ENCODE measurements around the gene SMARCA5.

The SMARCA5 gene

GRCh38 chr4:143538979-143539669 lies 25.6 kb downstream of the SMARCA5 start:
- DNase-seq, result no peak

- no peak for DNase-seq
These were observed 26.1 kb downstream of the SMARCA5 start for GRCh38 chr4:143539670-143540023.

GRCh38 chr4:143549928-143550327 lies 36.4 kb downstream of the SMARCA5 start:
- DNase-seq, result no peak

- no peak for DNase-seq
These were observed 41.5 kb downstream of the SMARCA5 start for GRCh38 chr4:143554728-143555597.

- DNase-seq, result no peak
These were observed 42.2 kb downstream of the SMARCA5 start for GRCh38 chr4:143555676-143556075.

GRCh38 chr4:143558286-143558685 lies 44.8 kb downstream of the SMARCA5 start:
- DNase-seq, result no peak

- DNase-seq, result peak; percentile 34
These were observed 45.6 kb downstream of the SMARCA5 start for GRCh38 chr4:143558823-143559756.

- no peak for DNase-seq
These were observed 46.2 kb downstream of the SMARCA5 start for GRCh38 chr4:143559757-143560147.

GRCh38 chr4:143564472-143564871 lies 51.0 kb downstream of the SMARCA5 start:
- DNase-seq, result no peak

- no peak for DNase-seq
These were observed 61.8 kb downstream of the SMARCA5 start for GRCh38 chr4:143575331-143575730.

GRCh38 chr4:143581331-143581946 lies 67.9 kb downstream of the SMARCA5 start:
- DNase-seq, result no peak

- DNase-seq, result no peak
These were observed 72.0 kb downstream of the SMARCA5 start for GRCh38 chr4:143585548-143585947.

GRCh38 chr4:143586080-143586479 lies 72.6 kb downstream of the SMARCA5 start:
- DNase-seq, result no peak

GRCh38 chr4:143587703-143588102 lies 74.2 kb downstream of the SMARCA5 start:
- DNase-seq, result no peak

- DNase-seq, result no peak
These were observed 83.8 kb downstream of the SMARCA5 start for GRCh38 chr4:143597276-143597675.

- no peak for DNase-seq
These were observed 85.3 kb downstream of the SMARCA5 start for GRCh38 chr4:143598816-143599215.

- no peak for DNase-seq
These were observed 86.3 kb downstream of the SMARCA5 start for GRCh38 chr4:143599827-143600226.

- DNase-seq, result no peak
These were observed 93.0 kb downstream of the SMARCA5 start for GRCh38 chr4:143606480-143606879.
